A673 (cell line): ENCODE results near the gene AOX1. TPM values are rescaled to one million over a fixed set of nuclear protein-coding genes. Genes with fewer than 3 reads are reported as not detected.

Source experiments
- BruUV-seq: library from RNA; stranded (reverse); fragments of 400-500 nt; replicated peaks from 2 replicates; lab custom pipeline; 2021; lab: Mats Ljungman, UMichigan
- CTCF ChIA-PET: fragments of 300-600 bp; sonication (Branson Sonifier 250); formaldehyde crosslinking; loops from one replicate; lab custom pipeline; 2022; ENCODE audit warnings: antibody characterized with exemption; lab: Charles Lee
- POLR2A ChIA-PET: fragments of 300-600 bp; sonication (Branson Sonifier 250); formaldehyde crosslinking; loops from one replicate; lab custom pipeline; 2022; ENCODE audit warnings: antibody characterized with exemption; ENCODE audit not compliant: low non-redundant PET; lab: Charles Lee
- DNase-seq: peaks from one replicate; pipeline ENCODE4 v3.0.0-alpha.2; 2015; ENCODE audit warnings: low spot score
- H3K27ac ChIP-seq: fragments of 200-600 bp; sonication (generic); 2 replicates; pipeline ENCODE4 v1.5.1; 2016; ENCODE audit warnings: mixed run types, low read depth, mild to moderate bottlenecking, mixed read lengths, antibody characterized with exemption, low read length; ENCODE audit not compliant: poor library complexity, severe bottlenecking
- H3K27me3 ChIP-seq: fragments of 200-600 bp; sonication (generic); replicated peaks from 2 replicates; pipeline ENCODE4 v1.6.1; 2017; ENCODE audit warnings: mixed run types, low read depth, mild to moderate bottlenecking, mixed read lengths, antibody characterized with exemption, low read length; ENCODE audit not compliant: insufficient read depth, poor library complexity
- H3K36me3 ChIP-seq: fragments of 200-600 bp; sonication (generic); 2 replicates; pipeline ENCODE4 v1.6.1; 2016; ENCODE audit warnings: mixed run types, mild to moderate bottlenecking, mixed read lengths, antibody characterized with exemption, low read length; ENCODE audit not compliant: insufficient read depth, poor library complexity, severe bottlenecking
- H3K4me1 ChIP-seq: fragments of 200-600 bp; sonication (generic); 2 replicates; pipeline ENCODE4 v1.6.1; 2017; ENCODE audit warnings: mixed run types, mild to moderate bottlenecking, mixed read lengths, antibody characterized with exemption, low read length; ENCODE audit not compliant: insufficient read depth, poor library complexity, severe bottlenecking
- H3K4me3 ChIP-seq: fragments of 200-600 bp; sonication (generic); 2 replicates; pipeline ENCODE4 v1.5.1; 2016; ENCODE audit warnings: low read depth, mixed run types, mild to moderate bottlenecking, mixed read lengths, low read length; ENCODE audit not compliant: poor library complexity, severe bottlenecking
- H3K9me3 ChIP-seq: fragments of 200-600 bp; sonication (generic); 2 replicates; pipeline ENCODE4 v1.6.1; 2016; ENCODE audit warnings: mixed run types, low read depth, mild to moderate bottlenecking, mixed read lengths, antibody characterized with exemption, low read length; ENCODE audit not compliant: poor library complexity, severe bottlenecking
- CTCF ChIP-seq: fragments of 300-800, 200-600 bp; sonication (generic); conservative IDR thresholded peaks from 2 replicates; pipeline ENCODE4 v1.5.1; 2017; ENCODE audit warnings: low read depth, mild to moderate bottlenecking, antibody characterized with exemption, low read length, moderate library complexity, mixed read lengths
- EZH2 ChIP-seq: fragments of 200-600 bp; sonication (generic); IDR thresholded peaks from 2 replicates; pipeline ENCODE4 v1.6.1; 2017; ENCODE audit warnings: borderline replicate concordance, low read depth, mild to moderate bottlenecking, mixed read lengths, antibody characterized with exemption, low read length; ENCODE audit not compliant: poor library complexity, severe bottlenecking
- intact Hi-C: fragments of 100-400 bp; cut with micrococcal nuclease; formaldehyde crosslinking; loops from one replicate; pipeline ENCODE4 v1.10.0; 2022; ENCODE audit not compliant: unreplicated experiment
- total RNA-seq: library from RNA; stranded (reverse); gene quantifications from 2 replicates; pipeline ENCODE4 v1.2.3, GENCODE V29; 2021

Gene AOX1
- total RNA-seq, 1 experiment from 2014 or later: 3.1 TPM

GRCh38 chr2:200677171-200677570 lies 91.4 kb downstream of the AOX1 start:
- H3K27me3 ChIP-seq: no peaks in the 10 kb centered on the region
- no peak overlapping the region for H3K4me3 ChIP-seq
- no peaks in the 10 kb centered on the region for H3K36me3 ChIP-seq
- DNase-seq: no peak
- ChIA-PET POLR2A (interaction anchor here (0.7 kb wide), 1 partner anchor 51 kb away, joined by 3 read pairs; no protein-coding TSS in a partner anchor), CTCF (no interaction called here)
- no peaks in the 10 kb centered on the region for H3K9me3 ChIP-seq
- H3K4me1 ChIP-seq: no peaks in the 10 kb centered on the region
- TF ChIP-seq CTCF (no peak), EZH2 (no peak)
- intact Hi-C loops: no loop called here
- H3K27ac ChIP-seq: no peak overlapping the region
- no TSS peak for BruUV-seq

GRCh38 chr2:200677721-200678532 lies 92.1 kb downstream of the AOX1 start:
- no peaks in the 10 kb centered on the region for H3K36me3 ChIP-seq
- intact Hi-C loops: no loop called here
- no peaks in the 10 kb centered on the region for H3K4me1 ChIP-seq
- no peak overlapping the region for H3K4me3 ChIP-seq
- no peak overlapping the region for H3K27ac ChIP-seq
- BruUV-seq: no TSS peak
- POLR2A ChIA-PET: no interaction called here
- H3K27me3 ChIP-seq: no peaks in the 10 kb centered on the region
- TF ChIP-seq EZH2: no peak
- no peak for TF ChIP-seq CTCF
- no peaks in the 10 kb centered on the region for H3K9me3 ChIP-seq
- no peak for DNase-seq
- CTCF ChIA-PET: no interaction called here

GRCh38 chr2:200679127-200679526 lies 93.3 kb downstream of the AOX1 start:
- no peaks in the 10 kb centered on the region for H3K9me3 ChIP-seq
- DNase-seq: no peak
- POLR2A ChIA-PET: no interaction called here
- intact Hi-C loops: no loop called here
- no peaks in the 10 kb centered on the region for H3K27me3 ChIP-seq
- TF ChIP-seq CTCF (no peak), EZH2 (no peak)
- CTCF ChIA-PET: interaction anchor here (0.7 kb wide), 1 partner anchor 478 kb away, joined by 5 read pairs; no protein-coding TSS in a partner anchor
- H3K4me1 ChIP-seq: no peaks in the 10 kb centered on the region
- no peak overlapping the region for H3K27ac ChIP-seq
- BruUV-seq: no TSS peak
- H3K36me3 ChIP-seq: no peaks in the 10 kb centered on the region
- no peak overlapping the region for H3K4me3 ChIP-seq
